ENCODE data around the gene DNHD1.

Gene DNHD1

GRCh38 chr11:6568191-6568918 is 71.3 kb downstream of the DNHD1 start:
- Histone ChIP-seq H3K4me3 (ENCODE audit: low read length) (no peak overlapping the region), H3K9me3 (ENCODE audit: control insufficient read depth, insufficient read depth, low read length) (no peaks in the 10 kb centered on the region), H3K27ac (ENCODE audit: low read depth, low read length) (no peak overlapping the region), H3K4me1 (ENCODE audit: control insufficient read depth, low read length) (no peaks in the 10 kb centered on the region), H3K36me3 (ENCODE audit: control insufficient read depth, low read length) (no peaks in the 10 kb centered on the region), H3K4me2 (ENCODE audit: low read length) (no peak overlapping the region), H4K20me1 (ENCODE audit: control insufficient read depth, insufficient read depth, low read depth, low read length) (no peaks in the 10 kb centered on the region), H3K9me2 (replicated peaks; ENCODE audit: control insufficient read depth, low read length) (no peaks in the 10 kb centered on the region), H3K79me2 (ENCODE audit: control insufficient read depth, low read length) (no peaks in the 10 kb centered on the region), H3F3A (ENCODE audit: control insufficient read depth, insufficient read depth) (no peaks in the 10 kb centered on the region), H3K27me3 (ENCODE audit: control insufficient read depth, low read length) (no peaks in the 10 kb centered on the region)
- no peak for TF ChIP-seq EZH2phosphoT487 (IDR thresholded peaks at IDR 0.05; ENCODE audit: borderline replicate concordance, low read length)
- TF ChIP-seq CTCF (IDR thresholded peaks at IDR 0.05; ENCODE audit: low read depth, low read length, poor library complexity, severe bottlenecking) = peak; percentile 38

DNA sequence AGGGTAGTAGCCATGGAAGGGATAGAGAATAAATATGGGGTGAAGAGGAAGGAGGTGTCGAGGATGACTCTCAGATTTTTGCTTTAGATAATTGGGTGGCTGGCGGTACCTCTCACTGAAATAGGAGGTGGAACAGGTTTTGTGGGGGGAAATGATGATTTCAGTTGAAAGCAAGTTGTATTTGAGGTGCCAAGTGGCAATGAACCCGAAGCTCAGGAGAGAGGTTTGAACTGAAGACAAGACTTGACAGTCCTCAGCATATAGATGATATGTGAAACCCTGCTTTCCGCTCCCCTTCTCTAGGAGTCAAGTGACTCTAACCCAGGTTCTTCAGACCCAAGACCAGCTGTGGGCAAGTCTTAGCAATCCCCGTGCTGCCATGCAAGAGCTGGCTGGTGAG is 72.6 kb downstream of the DNHD1 start:
- no peaks in the 10 kb centered on the region for H3F3A ChIP-seq (ENCODE audit: control insufficient read depth, insufficient read depth)
- H3K4me3 ChIP-seq (ENCODE audit: low read length) = no peak overlapping the region

DNA sequence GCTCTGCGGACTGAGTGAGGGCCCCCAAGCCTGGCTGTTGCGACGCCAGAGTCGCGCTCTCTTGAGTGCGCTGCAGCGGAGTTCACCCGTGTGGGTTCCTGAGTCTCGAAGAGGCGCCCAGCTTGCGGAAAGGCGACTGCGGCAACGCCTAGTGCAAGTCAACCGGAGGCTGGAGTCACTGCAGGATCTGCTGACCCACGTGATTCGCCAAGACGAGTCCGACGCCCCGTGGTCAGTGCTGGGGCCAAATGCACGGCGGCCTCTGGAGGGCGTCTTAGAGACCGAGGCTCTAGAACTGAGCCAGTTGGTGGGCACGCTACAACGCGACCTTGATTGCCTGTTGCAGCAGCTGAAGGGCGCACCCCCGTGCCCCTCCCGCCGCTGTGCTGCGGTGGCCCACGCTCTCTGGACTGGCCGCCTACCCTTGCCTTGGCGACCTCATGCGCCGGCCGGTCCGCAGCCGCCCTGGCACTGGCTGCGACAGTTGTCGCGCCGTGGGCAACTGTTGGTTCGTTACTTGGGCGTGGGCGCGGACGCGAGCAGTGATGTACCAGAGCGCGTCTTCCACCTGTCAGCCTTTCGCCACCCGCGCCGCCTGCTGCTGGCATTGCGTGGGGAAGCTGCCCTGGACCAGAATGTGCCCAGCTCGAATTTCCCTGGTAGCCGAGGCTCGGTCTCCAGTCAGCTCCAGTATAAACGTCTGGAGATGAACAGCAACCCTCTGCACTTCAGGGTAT is 73.8 kb downstream of the DNHD1 start:
- TF ChIP-seq EZH2phosphoT487 (IDR thresholded peaks at IDR 0.05; ENCODE audit: borderline replicate concordance, low read length) = no peak
- TF ChIP-seq CTCF (IDR thresholded peaks at IDR 0.05; ENCODE audit: low read depth, low read length, poor library complexity, severe bottlenecking) = no peak
- Histone ChIP-seq H3K4me3 (ENCODE audit: low read length) (no peak overlapping the region), H3K36me3 (ENCODE audit: control insufficient read depth, low read length) (no peaks in the 10 kb centered on the region)

More for the DNA sequence above, 72.6 kb downstream of the DNHD1 start:
- no peaks in the 10 kb centered on the region for H4K20me1 ChIP-seq (ENCODE audit: control insufficient read depth, insufficient read depth, low read depth, low read length)
- no peaks in the 10 kb centered on the region for H3K79me2 ChIP-seq (ENCODE audit: control insufficient read depth, low read length)
- H3K9me2 ChIP-seq (replicated peaks; ENCODE audit: control insufficient read depth, low read length) = no peaks in the 10 kb centered on the region
- H3K4me1 ChIP-seq (ENCODE audit: control insufficient read depth, low read length) = no peaks in the 10 kb centered on the region
- H3K27ac ChIP-seq (ENCODE audit: low read depth, low read length) = no peak overlapping the region
- no peaks in the 10 kb centered on the region for H3K36me3 ChIP-seq (ENCODE audit: control insufficient read depth, low read length)
- H3K9me3 ChIP-seq (ENCODE audit: control insufficient read depth, insufficient read depth, low read length) = no peaks in the 10 kb centered on the region
- H3K4me2 ChIP-seq (ENCODE audit: low read length) = no peak overlapping the region
- H3K27me3 ChIP-seq (ENCODE audit: control insufficient read depth, low read length) = no peaks in the 10 kb centered on the region
- TF ChIP-seq CTCF (IDR thresholded peaks at IDR 0.05; ENCODE audit: low read depth, low read length, poor library complexity, severe bottlenecking) (no peak), EZH2phosphoT487 (IDR thresholded peaks at IDR 0.05; ENCODE audit: borderline replicate concordance, low read length) (no peak)

More for the DNA sequence above, 73.8 kb downstream of the DNHD1 start:
- H3K27me3 ChIP-seq (ENCODE audit: control insufficient read depth, low read length) = no peaks in the 10 kb centered on the region
- no peaks in the 10 kb centered on the region for H3K9me2 ChIP-seq (replicated peaks; ENCODE audit: control insufficient read depth, low read length)
- no peaks in the 10 kb centered on the region for H3K79me2 ChIP-seq (ENCODE audit: control insufficient read depth, low read length)
- no peaks in the 10 kb centered on the region for H3K9me3 ChIP-seq (ENCODE audit: control insufficient read depth, insufficient read depth, low read length)
- no peaks in the 10 kb centered on the region for H3K4me1 ChIP-seq (ENCODE audit: control insufficient read depth, low read length)
- H4K20me1 ChIP-seq (ENCODE audit: control insufficient read depth, insufficient read depth, low read depth, low read length) = no peaks in the 10 kb centered on the region
- no peaks in the 10 kb centered on the region for H3F3A ChIP-seq (ENCODE audit: control insufficient read depth, insufficient read depth)
- H3K27ac ChIP-seq (ENCODE audit: low read depth, low read length) = no peak overlapping the region
- no peak overlapping the region for H3K4me2 ChIP-seq (ENCODE audit: low read length)

Data from DOHH2 (cell line).